HG03571 (cell line): ENCODE results near the gene SGIP1.
"Not testable (repeated sequence)": the region's sequence is repeated elsewhere in the genome, so short reads cannot be mapped to it uniquely, and the experiment has no call there.

ENCODE experiments used
- ATAC-seq: cut with Tn5 transposase; IDR thresholded peaks from one replicate; pipeline ENCODE4 v1.9.1; 2021; ENCODE audit not compliant: unreplicated experiment

The SGIP1 gene

DNA sequence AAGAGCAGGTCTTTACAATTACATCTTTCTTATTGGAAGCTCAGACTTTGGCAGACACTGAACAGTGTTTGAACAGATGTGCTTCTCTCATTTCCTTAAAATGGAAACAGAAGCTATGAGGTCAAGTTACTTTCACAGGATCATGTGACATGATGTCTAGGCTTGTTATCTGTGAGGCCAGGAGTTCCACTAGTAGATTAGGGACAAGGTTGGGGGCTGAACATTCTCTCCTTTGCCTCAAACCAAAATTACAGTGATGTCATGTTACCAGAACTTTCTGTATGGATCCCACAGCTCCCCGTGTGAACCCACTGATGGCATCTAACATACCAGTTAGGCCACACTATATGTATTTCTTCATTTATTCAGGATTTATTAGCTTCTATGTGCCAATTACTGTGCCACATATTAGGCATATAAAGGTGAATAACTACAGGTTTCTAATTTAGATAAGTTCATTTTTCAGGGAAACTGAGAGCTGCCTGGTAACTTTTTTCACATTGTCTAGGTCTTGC lies 224.3 kb downstream of the SGIP1 start:
- ATAC-seq = peak; percentile 99

DNA sequence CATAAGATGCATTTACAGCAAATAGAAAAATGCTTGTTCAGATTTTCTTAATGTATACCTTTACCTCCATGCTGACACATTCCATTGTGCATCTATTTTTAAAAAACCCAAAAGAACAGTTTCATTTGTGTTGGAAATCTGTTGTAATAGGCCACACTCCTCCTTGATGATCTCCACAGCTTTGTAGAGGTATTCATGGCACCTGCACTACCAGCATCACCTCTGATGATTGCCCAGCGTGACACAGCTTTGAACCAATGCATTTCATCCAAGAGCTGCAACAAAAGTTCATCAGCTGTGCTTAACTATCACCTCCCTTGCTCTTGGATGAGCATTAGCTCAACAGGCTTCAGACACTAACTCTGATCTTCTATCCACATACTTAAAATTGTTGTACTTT lies 226.6 kb downstream of the SGIP1 start:
- ATAC-seq = no peak

DNA sequence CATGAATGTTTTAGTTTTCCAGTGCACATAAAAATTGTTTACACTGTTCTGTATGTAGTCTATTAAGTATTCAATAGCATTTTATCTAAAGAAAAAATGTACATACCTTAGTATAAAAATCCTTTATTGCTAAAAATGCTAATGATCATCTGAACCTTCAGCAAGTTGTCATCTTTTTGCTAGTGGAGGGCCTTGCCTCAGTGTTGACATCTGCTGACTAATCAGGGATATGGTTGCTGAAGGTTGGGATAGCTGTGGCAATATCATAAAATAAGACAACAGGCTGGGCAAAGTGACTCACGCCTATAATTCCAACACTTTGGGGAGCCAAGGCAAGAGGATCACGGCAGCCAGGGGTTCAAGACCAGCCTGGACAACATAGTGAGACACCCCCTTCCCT lies 227.3 kb downstream of the SGIP1 start:
- no peak for ATAC-seq

DNA sequence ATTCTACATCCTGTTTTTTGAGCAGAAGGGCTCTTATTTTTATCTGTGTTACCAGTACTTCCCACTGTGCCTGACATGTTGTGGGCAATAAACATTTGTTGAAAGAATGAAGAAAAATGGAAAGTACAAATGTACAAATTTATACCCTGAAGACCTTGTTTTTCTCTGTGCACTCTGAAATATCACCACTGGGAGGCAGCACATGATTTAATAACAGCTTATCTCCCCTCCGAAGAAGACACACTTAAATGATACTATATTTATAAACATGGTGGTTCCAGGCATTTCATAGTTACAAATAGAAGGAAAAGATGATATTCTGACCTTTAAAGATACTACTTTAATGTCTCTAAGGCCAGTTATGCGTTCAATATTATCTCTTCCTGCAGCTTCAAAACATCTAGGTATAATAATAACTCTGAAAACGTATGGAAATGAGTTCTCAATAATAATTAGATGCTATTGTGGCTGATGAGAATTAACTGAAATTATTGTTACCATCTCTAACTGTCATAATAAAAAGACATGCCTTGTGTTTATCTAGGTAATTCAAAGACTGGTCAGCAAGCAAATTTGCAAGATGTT lies 231.1 kb downstream of the SGIP1 start:
- peak; percentile 69 for ATAC-seq

DNA sequence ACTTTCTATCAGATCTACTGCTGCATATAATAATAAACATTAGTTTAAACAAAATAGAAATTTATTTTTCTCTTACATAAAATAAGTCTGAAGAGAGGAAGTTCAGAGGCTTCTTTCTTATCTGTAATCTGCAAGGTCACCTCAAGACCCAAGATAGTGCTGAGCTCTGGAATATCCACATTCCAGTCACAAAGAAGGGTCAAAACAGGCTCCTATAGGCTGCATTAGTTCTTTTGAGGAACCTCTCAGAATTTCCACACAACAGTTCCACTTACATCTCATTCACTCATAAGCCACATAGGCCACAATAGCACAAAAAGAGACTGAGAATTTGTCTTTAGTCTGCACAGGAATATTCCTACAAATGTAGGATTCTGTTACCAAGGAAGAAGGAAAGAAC lies 233.7 kb downstream of the SGIP1 start:
- ATAC-seq = no peak

DNA sequence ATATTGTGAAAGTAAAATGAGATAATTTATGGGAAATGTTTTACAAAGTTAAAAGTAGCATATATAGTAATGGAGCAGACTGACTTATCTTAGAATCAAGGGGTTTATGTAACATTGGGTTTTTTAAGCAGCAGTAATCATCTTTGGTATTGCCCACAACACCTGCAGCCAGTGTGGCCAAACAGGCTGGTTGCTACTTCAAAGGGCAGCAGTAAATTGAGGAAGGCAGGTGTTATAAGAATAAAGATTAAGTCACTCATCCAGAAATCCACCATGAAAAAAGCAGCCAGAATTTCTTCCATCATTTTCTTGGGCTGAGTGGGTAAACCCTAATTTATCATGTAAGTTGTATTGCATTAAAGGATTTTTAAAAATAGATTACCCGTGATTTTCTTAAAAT lies 235.0 kb downstream of the SGIP1 start:
- ATAC-seq = no peak

DNA sequence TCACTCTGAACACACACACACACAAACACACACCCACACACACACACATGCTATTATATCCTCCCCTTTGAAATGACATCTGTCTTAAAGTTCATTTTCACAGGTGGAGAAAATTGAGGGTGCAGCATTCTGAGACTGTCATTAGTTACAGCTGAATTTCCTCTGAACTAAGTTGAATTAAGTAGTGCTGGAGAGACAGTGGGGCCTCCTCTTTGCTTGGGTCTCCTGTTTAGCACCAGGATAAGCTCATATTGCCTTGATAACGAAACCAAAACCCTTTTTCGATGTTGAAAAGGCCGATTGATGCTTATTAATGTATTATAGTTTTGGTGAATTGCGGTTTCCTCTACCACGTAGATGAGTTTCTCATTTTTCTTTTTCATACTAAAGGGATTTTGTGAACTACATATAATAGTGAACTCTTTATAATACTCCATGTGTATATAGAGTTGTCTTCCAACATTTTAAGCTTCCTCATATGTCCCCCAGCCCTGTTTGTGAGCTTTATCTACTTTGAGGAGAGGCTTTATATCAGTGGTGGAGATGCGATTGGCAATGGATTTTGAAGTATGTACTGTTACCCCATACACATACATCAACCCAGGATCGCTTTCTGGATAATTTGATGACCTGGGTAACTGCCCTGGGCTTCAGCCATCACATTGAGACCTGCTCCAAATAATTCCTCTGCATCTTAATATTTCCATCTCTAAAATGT lies 235.7 kb downstream of the SGIP1 start:
- ATAC-seq = no peak

DNA sequence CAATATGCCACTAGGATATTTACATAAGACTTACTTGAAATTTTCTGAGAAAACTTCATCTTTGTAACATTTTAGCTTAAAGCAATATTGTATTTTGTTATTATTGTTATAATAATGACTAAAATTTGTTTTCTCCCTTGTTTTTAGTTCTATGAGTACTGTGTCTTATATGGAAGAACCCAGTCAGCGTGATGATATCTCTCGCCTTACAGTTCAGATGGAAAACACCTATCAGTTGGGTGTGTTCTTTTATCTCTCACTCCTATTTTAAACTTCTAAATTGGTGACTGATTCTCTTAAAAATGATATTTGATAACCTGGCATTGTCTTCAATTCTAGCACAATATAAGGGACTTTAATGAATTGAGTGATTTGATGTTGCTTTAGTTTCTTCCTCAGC lies 236.3 kb downstream of the SGIP1 start:
- ATAC-seq = no peak

DNA sequence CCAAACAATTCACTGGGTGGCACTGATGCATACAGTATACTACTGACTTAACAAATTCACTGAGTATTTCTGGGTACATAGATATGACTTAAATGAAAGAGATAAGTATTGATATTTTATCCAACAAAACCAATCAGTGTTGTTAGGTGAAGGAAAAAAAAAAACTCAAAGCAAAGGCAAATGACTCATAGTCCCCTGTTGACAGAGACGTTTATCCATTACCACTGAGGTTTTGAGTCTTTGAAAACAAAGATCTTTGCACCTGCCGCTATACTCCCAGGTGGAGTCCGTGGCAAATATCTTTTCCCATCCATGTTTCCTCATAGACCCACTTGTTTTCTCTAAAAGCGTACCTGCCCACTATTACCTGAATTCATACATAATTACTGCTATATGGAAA lies 236.7 kb downstream of the SGIP1 start:
- no peak for ATAC-seq

DNA sequence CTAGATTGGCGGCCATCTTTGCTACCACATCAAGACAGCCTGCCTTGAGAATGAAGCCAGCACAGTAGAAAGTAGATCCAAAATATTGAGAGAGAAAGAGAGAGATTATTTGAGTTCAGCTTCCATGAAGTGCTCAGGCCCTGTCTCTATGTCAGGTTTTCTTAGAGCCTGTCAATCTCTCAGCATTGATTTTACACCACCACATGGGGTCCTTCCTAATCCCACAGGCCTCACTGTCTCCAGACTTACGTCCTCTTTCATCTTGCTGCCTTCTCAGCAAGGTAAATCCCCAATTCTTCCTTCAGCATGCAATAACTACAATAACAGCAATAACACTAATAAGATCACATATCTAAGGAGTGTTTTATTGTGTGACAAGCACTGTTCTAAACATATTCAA lies 239.3 kb downstream of the SGIP1 start:
- ATAC-seq = no peak

DNA sequence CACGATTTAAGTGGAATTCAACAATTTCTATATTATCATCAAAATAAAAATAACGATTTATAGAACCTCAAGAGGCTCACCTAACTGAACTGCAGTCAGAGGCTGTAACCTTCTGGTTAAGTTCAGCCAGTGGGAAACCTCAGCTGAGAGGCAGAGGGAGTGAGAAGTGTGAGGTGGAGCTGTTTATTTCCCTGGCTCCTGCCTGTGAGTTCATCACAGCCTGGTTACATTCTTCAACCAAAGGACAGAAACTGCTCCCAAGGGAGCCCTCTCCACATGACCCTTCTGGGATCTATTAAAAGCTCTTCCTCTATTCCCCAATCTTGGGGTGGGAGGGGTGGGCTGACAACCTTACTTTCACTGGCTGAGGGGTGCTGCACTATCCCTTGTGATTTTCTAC lies 240.5 kb downstream of the SGIP1 start:
- no peak for ATAC-seq

DNA sequence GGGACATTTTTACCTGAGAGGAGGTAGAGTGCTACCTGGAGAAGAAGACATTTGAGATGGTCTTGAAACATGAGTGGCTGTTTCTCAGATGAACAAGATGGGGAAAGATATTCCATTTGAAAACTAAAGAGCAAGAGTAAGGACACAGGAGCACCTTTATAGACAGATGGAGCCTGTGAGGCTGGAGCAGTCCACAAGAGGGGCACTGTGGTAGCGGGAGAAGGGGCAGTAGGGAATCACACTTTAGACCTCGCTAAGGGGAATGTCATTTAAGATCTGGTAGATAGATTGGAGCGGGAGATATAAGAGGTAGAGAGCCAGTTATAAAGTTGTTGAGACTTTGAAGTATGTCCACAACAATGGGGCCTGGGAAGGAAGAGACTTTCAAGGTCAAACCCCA lies 241.7 kb downstream of the SGIP1 start:
- ATAC-seq = no peak

DNA sequence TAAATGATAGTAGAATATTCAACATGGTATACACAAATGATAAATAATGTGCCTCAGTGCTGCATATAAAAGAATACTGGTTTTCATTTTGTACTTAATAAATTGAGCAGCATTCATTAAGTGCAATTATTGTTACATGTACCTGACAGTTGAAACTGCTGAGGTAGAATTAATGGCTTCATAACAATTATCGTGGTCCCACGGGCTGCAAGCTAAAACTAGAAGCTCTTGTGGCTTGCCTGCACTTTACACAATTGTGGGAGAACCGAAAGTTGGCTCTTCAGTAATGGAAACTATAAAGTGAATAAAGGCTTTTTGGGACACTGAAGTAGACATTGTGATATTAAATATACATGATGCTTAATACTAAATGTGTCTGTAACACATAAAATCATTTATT lies 243.9 kb downstream of the SGIP1 start:
- no peak for ATAC-seq

DNA sequence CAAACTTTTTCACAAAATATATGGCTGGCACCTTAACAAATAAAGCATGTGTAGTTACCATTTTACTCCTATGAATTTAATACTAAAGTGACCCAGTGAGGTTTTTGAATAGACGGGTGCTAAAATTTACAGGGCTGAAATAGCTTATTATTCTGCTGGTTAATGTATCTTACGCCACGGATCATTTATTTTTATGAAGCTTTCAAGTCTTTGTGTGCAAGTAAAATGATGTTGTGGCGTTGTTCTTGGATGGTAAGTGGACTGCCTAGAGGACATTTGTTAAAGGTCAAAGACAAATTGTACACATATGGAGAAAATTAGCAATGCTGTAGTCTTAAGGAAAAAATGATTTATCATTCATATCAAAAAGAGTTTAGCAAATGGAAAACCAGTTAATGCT lies 244.3 kb downstream of the SGIP1 start:
- ATAC-seq = no peak

DNA sequence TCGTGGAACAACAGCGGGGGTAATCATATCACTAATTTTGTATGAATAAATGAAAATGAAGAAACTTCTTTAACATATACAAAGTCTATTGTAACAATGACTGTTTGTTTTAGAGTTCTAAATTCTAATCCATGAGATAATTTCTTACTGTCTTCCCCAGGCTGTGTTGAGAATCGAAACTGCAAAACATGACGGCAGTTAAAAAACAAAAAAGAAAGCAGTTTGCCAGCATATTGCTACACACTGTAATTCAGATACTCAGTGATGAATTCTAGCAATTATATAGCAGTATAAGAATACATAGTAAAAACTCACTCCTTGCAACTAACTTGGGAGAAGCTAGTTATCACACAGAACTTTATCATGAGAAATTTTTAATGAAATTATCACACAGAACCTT lies 245.0 kb downstream of the SGIP1 start:
- ATAC-seq = no peak

DNA sequence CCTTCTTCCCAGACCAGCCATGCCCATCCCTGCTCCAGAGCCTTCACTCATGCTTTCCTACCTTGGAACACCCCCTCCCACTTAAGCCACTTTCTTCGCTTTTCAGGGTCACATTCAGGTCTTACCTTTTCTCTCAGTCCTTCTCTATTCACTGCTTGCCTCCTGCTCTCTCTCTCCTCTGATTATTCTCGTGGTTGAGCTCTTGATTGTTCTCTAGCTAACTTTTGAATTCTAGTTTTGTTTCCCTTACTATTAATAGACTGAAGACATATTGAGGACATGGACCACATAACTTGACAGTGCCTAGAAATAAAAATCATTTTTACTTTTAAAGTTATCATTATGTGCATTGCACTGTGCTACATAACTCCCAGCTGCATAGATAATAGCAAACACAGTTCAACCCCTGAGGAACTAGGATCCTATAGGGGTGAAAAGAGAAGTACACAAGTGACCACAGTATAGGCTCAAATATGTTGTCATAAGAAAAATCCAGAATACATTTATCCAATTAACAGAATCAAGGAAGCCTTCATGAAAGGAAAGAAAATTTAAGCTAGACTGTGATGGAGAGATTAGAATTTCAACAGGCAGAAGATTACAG lies 245.6 kb downstream of the SGIP1 start:
- ATAC-seq = no peak

DNA sequence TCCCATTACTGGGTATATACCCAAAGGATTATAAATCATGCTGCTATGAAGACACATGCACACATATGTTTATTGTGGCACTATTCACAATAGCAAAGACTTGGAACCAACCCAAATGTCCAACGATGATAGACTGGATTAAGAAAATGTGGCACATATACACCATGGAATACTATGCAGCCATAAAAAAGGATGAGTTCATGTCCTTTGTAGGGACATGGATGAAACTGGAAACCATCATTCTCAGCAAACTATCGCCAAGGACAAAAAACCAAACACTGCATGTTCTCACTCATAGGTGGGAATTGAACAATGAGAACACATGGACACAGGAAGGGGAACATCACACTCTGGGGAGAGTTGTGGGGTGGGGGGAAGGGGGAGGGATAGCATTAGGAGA lies 251.8 kb downstream of the SGIP1 start:
- ATAC-seq = not testable (repeated sequence)

DNA sequence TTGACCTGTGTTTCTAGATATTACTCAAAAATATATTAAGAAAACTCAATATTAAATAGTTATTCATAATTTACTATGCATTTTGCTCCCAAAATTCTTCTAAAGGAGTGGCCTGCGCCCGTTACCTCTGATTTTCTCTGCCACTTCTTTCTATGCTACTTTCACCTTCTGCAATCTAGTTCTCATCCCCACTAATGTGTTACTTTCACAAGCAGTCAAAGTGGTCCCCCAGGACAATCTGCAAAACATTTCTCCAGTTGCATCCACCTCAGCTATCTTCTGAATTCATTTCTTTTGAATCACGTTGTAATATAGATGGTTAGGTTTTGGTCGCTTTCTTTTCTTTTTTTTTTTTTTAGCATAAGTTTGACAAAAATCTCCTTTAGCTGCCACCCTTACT lies 253.7 kb downstream of the SGIP1 start:
- ATAC-seq = no peak

DNA sequence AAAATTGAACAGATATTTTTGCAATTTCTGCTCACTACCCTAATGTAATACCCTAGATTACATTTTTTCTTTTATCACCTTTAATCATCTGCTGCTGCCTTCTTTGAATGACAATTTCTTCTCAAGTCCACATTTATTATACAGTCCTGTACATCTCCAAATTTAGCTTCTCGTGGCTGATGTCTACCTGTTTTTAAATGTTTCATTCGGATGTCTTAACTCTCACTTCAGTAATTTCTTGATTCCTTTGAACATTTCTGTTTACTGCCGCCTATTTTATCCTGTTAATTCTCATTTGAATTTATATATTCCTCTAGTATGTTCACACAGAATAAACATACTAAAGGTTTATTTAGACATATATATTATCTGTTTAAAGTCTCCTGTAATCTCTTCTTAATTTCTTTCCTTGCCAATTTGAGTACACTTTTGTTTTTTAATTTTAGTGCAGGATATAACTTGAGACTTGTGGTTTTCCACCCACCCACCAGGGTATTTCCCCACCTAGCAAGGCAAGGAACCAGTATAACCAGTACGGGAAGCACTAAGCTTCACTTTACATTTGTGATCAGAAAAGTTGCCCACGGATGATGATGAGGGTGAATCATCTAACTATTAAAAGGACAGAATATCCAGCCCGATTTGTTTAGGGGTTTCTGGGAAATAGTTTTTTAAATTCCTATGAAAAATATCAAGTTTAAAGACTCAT lies 254.4 kb downstream of the SGIP1 start:
- ATAC-seq = no peak

DNA sequence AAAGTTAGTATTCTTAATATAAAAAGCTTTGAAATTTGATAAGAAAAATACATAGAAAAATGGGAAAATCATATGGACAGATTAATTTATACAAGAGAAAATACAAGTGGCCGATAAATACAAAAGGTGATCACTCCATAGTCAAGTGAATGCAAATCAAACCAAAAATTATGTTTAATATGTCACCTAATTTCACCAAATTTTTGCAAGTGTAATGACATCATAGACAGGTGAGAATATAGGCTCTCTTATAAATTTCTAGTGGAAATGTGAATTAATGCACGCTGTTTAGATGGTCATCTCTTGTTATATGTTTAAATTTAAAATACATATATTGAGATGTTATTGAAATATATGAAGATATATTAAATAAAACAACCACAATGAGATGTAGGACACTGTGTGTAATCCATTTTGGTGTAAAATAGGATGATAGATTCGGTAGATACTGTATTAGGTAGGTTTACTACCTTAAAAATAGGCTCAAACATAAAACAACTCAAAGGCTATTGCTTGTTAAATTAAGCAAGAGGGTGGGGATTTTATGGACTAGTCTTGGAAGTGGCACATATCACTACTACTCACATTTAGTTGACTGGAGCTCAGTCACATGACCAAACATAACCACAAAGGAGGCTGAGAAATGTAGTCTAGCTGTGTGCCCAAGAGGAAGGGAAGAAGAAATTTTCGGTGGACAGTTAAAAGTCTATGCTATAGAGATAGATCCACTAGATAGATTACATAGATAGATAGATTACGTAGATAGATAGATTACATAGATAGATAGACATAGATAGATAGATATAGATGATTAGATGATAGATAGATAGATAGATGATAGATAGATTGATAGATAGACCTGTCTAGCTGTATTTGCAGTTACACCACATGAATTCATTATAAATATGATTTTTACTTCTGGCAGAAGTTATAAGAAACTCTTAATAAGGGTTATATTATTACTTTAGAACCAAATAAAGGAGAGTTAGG lies 258.0 kb downstream of the SGIP1 start:
- ATAC-seq = no peak

DNA sequence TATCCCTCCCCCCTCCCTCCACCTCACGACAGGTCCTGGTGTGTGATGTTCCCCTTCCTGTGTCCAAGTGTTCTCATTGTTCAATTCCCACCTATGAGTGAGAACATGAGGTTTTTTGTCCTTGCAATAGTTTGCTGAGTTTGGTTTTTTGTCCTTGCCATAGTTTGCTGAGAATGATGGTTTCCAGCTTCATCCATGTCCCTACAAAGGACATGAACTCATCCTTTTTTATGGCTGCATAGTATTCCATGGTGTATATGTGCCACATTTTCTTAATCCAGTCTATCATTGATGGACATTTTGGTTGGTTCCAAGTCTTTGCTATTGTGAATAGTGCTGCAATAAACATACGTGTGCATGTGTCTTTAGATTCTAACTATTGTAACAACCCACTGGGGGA lies 261.9 kb downstream of the SGIP1 start:
- not testable (repeated sequence) for ATAC-seq
